Measurements from ENCODE around the gene CCHCR1. TPM values are rescaled to one million over a fixed set of nuclear protein-coding genes. Genes with fewer than 3 reads are reported as not detected.
"Not testable (repeated sequence)": the region's sequence is repeated elsewhere in the genome, so short reads cannot be mapped to it uniquely, and the experiment has no call there.

The CCHCR1 gene
- total RNA-seq, 2 donors from 2014 or later: 11.1 to 31.6 TPM

GRCh38 chr6:31194061-31194834 lies 36.6 kb upstream of the CCHCR1 start:
- ATAC-seq (ENCODE audit: insufficient number of reproducible peaks, low FRiP score, low read depth) (no peak), DNase-seq (ENCODE audit: low spot score) (no peak)
- peaks cover 5 to 9% of the 10 kb centered on the region in 2 donors for H3K4me1 ChIP-seq (ENCODE audit: control insufficient read depth in 1 of 2, low read depth in 2 of 2)
- TF ChIP-seq CTCF (IDR thresholded peaks at IDR 0.05): no peak
- H3K4me3 ChIP-seq: no peak overlapping the region
- H3K9me3 ChIP-seq: no peaks in the 10 kb centered on the region
- H3K36me3 ChIP-seq: no peaks in the 10 kb centered on the region
- no peak overlapping the region for H3K27ac ChIP-seq
- no peaks in the 10 kb centered on the region for H3K27me3 ChIP-seq (replicated peaks; ENCODE audit: insufficient read depth)

GRCh38 chr6:31193206-31193605 lies 35.6 kb upstream of the CCHCR1 start:
- DNase-seq (ENCODE audit: low spot score) (no peak), ATAC-seq (ENCODE audit: insufficient number of reproducible peaks, low FRiP score, low read depth) (no peak)
- no peak overlapping the region for H3K4me3 ChIP-seq
- H3K9me3 ChIP-seq: no peaks in the 10 kb centered on the region
- no peaks in the 10 kb centered on the region for H3K36me3 ChIP-seq
- H3K27ac ChIP-seq: no peak overlapping the region
- TF ChIP-seq CTCF (IDR thresholded peaks at IDR 0.05): no peak
- H3K27me3 ChIP-seq (replicated peaks; ENCODE audit: insufficient read depth): no peaks in the 10 kb centered on the region
- H3K4me1 ChIP-seq (ENCODE audit: control insufficient read depth in 1 of 2, low read depth in 2 of 2): peaks cover 0 to 6% of the 10 kb centered on the region in 2 donors

GRCh38 chr6:31192431-31193105 lies 35.0 kb upstream of the CCHCR1 start:
- H3K36me3 ChIP-seq; DNase-seq (ENCODE audit: low spot score); ATAC-seq (ENCODE audit: insufficient number of reproducible peaks, low FRiP score, low read depth); H3K4me3 ChIP-seq; H3K27me3 ChIP-seq (replicated peaks; ENCODE audit: insufficient read depth); H3K4me1 ChIP-seq (ENCODE audit: control insufficient read depth in 1 of 2, low read depth in 2 of 2); H3K9me3 ChIP-seq; H3K27ac ChIP-seq: not testable (repeated sequence)
- peak; percentile 50 for TF ChIP-seq CTCF (IDR thresholded peaks at IDR 0.05)

GRCh38 chr6:31190488-31190887 lies 32.9 kb upstream of the CCHCR1 start:
- Histone ChIP-seq H3K27ac (no peak overlapping the region), H3K4me1 (ENCODE audit: control insufficient read depth in 1 of 2, low read depth in 2 of 2) (no peaks in the 10 kb centered on the region), H3K27me3 (replicated peaks; ENCODE audit: insufficient read depth) (no peaks in the 10 kb centered on the region), H3K9me3 (no peaks in the 10 kb centered on the region), H3K36me3 (no peaks in the 10 kb centered on the region), H3K4me3 (no peak overlapping the region)
- DNase-seq (ENCODE audit: low spot score): no peak
- no peak for ATAC-seq (ENCODE audit: insufficient number of reproducible peaks, low FRiP score, low read depth)
- TF ChIP-seq CTCF (IDR thresholded peaks at IDR 0.05): no peak

GRCh38 chr6:31189223-31189622 lies 31.6 kb upstream of the CCHCR1 start:
- H3K36me3 ChIP-seq; H3K4me1 ChIP-seq (ENCODE audit: control insufficient read depth in 1 of 2, low read depth in 2 of 2); DNase-seq (ENCODE audit: low spot score); ATAC-seq (ENCODE audit: insufficient number of reproducible peaks, low FRiP score, low read depth); H3K27ac ChIP-seq; H3K4me3 ChIP-seq; H3K9me3 ChIP-seq; H3K27me3 ChIP-seq (replicated peaks; ENCODE audit: insufficient read depth): not testable (repeated sequence)

All from thoracic aorta (tissue), 2 donors.